H9 (cell line): ENCODE data around the gene AADAC. TPM values are rescaled to one million over a fixed set of nuclear protein-coding genes. Genes with fewer than 3 reads are reported as not detected.

Source experiments
- DNase-seq: peaks from one replicate; pipeline ENCODE4 v3.0.0-alpha.2; 2017
- H2AFZ ChIP-seq: one replicate; pipeline ENCODE4 v1.6.1; 2013; ENCODE audit warnings: mild to moderate bottlenecking, low read length, control low read depth, moderate library complexity
- H2AK5ac ChIP-seq: 2 replicates; pipeline ENCODE4 v1.6.1; 2013; ENCODE audit warnings: low read length, control low read depth, mixed read lengths; ENCODE audit not compliant: insufficient read length
- H2BK120ac ChIP-seq: one replicate; pipeline ENCODE4 v1.6.1; 2013; ENCODE audit warnings: low read depth, mild to moderate bottlenecking, low read length, control low read depth, inconsistent platforms; ENCODE audit not compliant: poor library complexity, severe bottlenecking
- H2BK12ac ChIP-seq: 2 replicates; pipeline ENCODE4 v1.6.1; 2013; ENCODE audit warnings: low read length, control low read depth, mixed read lengths, low read depth; ENCODE audit not compliant: insufficient read length
- H2BK15ac ChIP-seq: 2 replicates; pipeline ENCODE4 v1.6.1; 2013; ENCODE audit warnings: low read depth, low read length, control low read depth
- H2BK20ac ChIP-seq: one replicate; pipeline ENCODE4 v1.6.1; 2013; ENCODE audit warnings: low read depth, mild to moderate bottlenecking, low read length, control low read depth, inconsistent platforms; ENCODE audit not compliant: poor library complexity, severe bottlenecking
- H2BK5ac ChIP-seq: 2 replicates; pipeline ENCODE4 v1.6.1; 2013; ENCODE audit warnings: low read length, control low read depth, mixed read lengths; ENCODE audit not compliant: insufficient read length
- H3K14ac ChIP-seq: 2 replicates; pipeline ENCODE4 v1.6.1; 2013; ENCODE audit warnings: low read length, control low read depth; ENCODE audit not compliant: insufficient read depth
- H3K18ac ChIP-seq: 2 replicates; pipeline ENCODE4 v1.6.1; 2013; ENCODE audit warnings: low read depth, mild to moderate bottlenecking, mixed read lengths, low read length, control low read depth; ENCODE audit not compliant: insufficient read length
- H3K23ac ChIP-seq: 2 replicates; pipeline ENCODE4 v1.6.1; 2013; ENCODE audit warnings: low read length, control low read depth, mixed read lengths, low read depth; ENCODE audit not compliant: insufficient read length
- H3K23me2 ChIP-seq: 2 replicates; pipeline ENCODE4 v1.6.1; 2013; ENCODE audit warnings: low read depth, mild to moderate bottlenecking, mixed read lengths, low read length, control low read depth; ENCODE audit not compliant: insufficient read length, poor library complexity, severe bottlenecking
- H3K27ac ChIP-seq: 2 replicates; pipeline ENCODE4 v1.5.1; 2013; ENCODE audit warnings: low read length, control low read depth, mixed read lengths, low read depth; ENCODE audit not compliant: insufficient read length
- H3K27me3 ChIP-seq: 2 replicates; pipeline ENCODE4 v1.6.1; 2013; ENCODE audit warnings: low read length, control low read depth, inconsistent platforms; ENCODE audit not compliant: insufficient read depth
- H3K4ac ChIP-seq: 2 replicates; pipeline ENCODE4 v1.6.1; 2013; ENCODE audit warnings: low read depth, mild to moderate bottlenecking, control low read depth, inconsistent platforms, low read length, moderate library complexity
- H3K4me1 ChIP-seq: 2 replicates; pipeline ENCODE4 v1.6.1; 2013; ENCODE audit warnings: low read length, control low read depth, inconsistent platforms; ENCODE audit not compliant: insufficient read depth
- H3K4me2 ChIP-seq: 2 replicates; pipeline ENCODE4 v1.6.1; 2013; ENCODE audit warnings: low read length, control low read depth, mixed read lengths; ENCODE audit not compliant: insufficient read length, insufficient read depth
- H3K56ac ChIP-seq: 2 replicates; pipeline ENCODE4 v1.6.1; 2013; ENCODE audit warnings: low read depth, mild to moderate bottlenecking, mixed read lengths, low read length, control low read depth; ENCODE audit not compliant: insufficient read length
- H3K79me1 ChIP-seq: 2 replicates; pipeline ENCODE4 v1.6.1; 2013; ENCODE audit warnings: low read depth, mild to moderate bottlenecking, moderate library complexity, low read length, control low read depth, inconsistent platforms; ENCODE audit not compliant: insufficient read depth, poor library complexity, severe bottlenecking
- H3K79me2 ChIP-seq: 2 replicates; pipeline ENCODE4 v1.6.1; 2013; ENCODE audit warnings: low read length, control low read depth, inconsistent platforms; ENCODE audit not compliant: insufficient read depth
- H3K9ac ChIP-seq: 2 replicates; pipeline ENCODE4 v1.6.1; 2013; ENCODE audit warnings: low read length, control low read depth, mixed read lengths; ENCODE audit not compliant: insufficient read length; ENCODE audit errors: extremely low read depth
- H3K9me3 ChIP-seq: one replicate; pipeline ENCODE4 v1.6.1; 2013; ENCODE audit warnings: low read depth, low read length, inconsistent platforms; ENCODE audit not compliant: control insufficient read depth
- H3T11ph ChIP-seq: one replicate; pipeline ENCODE4 v1.6.1; 2013; ENCODE audit warnings: mild to moderate bottlenecking, low read length, control low read depth, inconsistent platforms
- H4K20me1 ChIP-seq: one replicate; pipeline ENCODE4 v1.6.1; 2013; ENCODE audit not compliant: control insufficient read depth, insufficient read length, insufficient read depth
- H4K5ac ChIP-seq: 2 replicates; pipeline ENCODE4 v1.6.1; 2013; ENCODE audit warnings: low read depth, mild to moderate bottlenecking, mixed read lengths, low read length, control low read depth; ENCODE audit not compliant: insufficient read length
- H4K8ac ChIP-seq: replicated peaks from 2 replicates; pipeline ENCODE4 v1.6.1; 2013; ENCODE audit warnings: low read length, control low read depth, mixed read lengths, low read depth; ENCODE audit not compliant: insufficient read length
- H4K91ac ChIP-seq: 2 replicates; pipeline ENCODE4 v1.6.1; 2013; ENCODE audit warnings: low read depth, mild to moderate bottlenecking, moderate library complexity, mixed read lengths, low read length, control low read depth; ENCODE audit not compliant: insufficient read length
- H3K27ac Mint-ChIP-seq, 3 experiments: 2 replicates in 2 of 3; 3 replicates in 1 of 3; pipeline ENCODE4 v1.8.0; 2020 to 2021; ENCODE audit warnings: mixed read lengths in 3 of 3, mild to moderate bottlenecking in 1 of 3, moderate library complexity in 1 of 3
- H3K27me3 Mint-ChIP-seq: 2 replicates; pipeline ENCODE4 v1.8.0; 2021; ENCODE audit warnings: low read depth, mild to moderate bottlenecking, moderate library complexity, mixed read lengths
- H3K36me3 Mint-ChIP-seq, 3 experiments: 2 replicates in 2 of 3; 3 replicates in 1 of 3; pipeline ENCODE4 v1.8.0; 2020 to 2021; ENCODE audit warnings: low read depth in 3 of 3, mixed read lengths in 3 of 3; ENCODE audit not compliant: insufficient read depth in 1 of 3
- H3K4me1 Mint-ChIP-seq, 2 experiments: 2 replicates each; pipeline ENCODE4 v1.8.0; 2020; ENCODE audit warnings: mixed read lengths in 2 of 2
- H3K4me3 Mint-ChIP-seq, 2 experiments: 2 replicates in 1 of 2; 3 replicates in 1 of 2; pipeline ENCODE4 v1.8.0; 2020 to 2021; ENCODE audit warnings: mild to moderate bottlenecking in 2 of 2, mixed read lengths in 2 of 2, moderate library complexity in 1 of 2
- H3K9me3 Mint-ChIP-seq, 2 experiments: 2 replicates in 1 of 2; 3 replicates in 1 of 2; pipeline ENCODE4 v1.8.0; 2020; ENCODE audit warnings: mild to moderate bottlenecking in 2 of 2, mixed read lengths in 2 of 2, moderate library complexity in 1 of 2
- WGBS: extraction: QIAGEN DNeasy Blood & Tissue Kit; methylation state at CpG from one replicate; pipeline ENCODE4 v1.1.7; 2013; ENCODE audit warnings: missing lambda C conversion rate, low lambda C conversion rate, mixed read lengths; ENCODE audit not compliant: insufficient read length; ENCODE audit errors: extremely low coverage; 5-methylcytosine and 5-hydroxymethylcytosine counted together
- total RNA-seq: library from RNA; stranded (reverse); gene quantifications from 2 replicates; pipeline ENCODE4 v1.2.1, GENCODE V29; 2021
- TF ChIP-seq, protein P1 (sequence below): fragments of 200-600 bp; sonication (generic); conservative IDR thresholded peaks from 3 replicates; pipeline ENCODE4 v1.8.0; 2021; ENCODE audit warnings: antibody characterized with exemption, mild to moderate bottlenecking

AADAC gene
- total RNA-seq, 1 experiment from 2014 or later: not detected

DNA sequence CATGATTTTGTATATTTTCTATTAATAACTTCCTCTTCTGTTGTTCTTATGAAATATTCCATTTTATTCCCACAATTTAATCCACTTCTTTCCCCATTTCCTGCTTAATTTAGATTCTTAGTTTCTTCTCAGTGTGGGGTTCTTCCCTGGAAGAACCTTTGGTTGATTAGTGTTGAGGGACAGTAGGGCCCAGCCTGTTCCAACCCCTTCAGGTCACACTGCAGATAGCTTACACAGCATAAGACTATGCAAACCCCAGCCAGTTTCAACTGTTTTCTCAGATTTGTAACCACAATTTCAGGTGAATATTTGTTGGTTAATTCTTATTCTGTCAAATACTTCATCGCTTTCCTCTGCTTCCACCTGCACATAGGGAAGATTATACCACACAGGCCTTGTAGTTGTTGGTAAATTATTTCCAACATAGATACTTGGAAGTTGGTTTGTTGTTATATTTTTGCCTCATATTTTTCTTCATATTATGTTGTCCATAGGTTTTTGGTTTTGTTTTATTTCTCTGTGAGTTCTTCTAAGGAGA, 45.5 kb upstream of the AADAC start:
- Histone ChIP-seq H3K23me2 (no peaks in the 10 kb centered on the region), H2BK5ac (no peak overlapping the region), H3K79me2 (no peaks in the 10 kb centered on the region), H3K4me2 (no peak overlapping the region), H2AK5ac (no peak overlapping the region), H4K5ac (no peak overlapping the region), H3K23ac (no peak overlapping the region), H4K91ac (no peak overlapping the region), H3K9me3 (no peaks in the 10 kb centered on the region), H3K14ac (no peak overlapping the region), H3K27ac (no peak overlapping the region), H3K79me1 (no peaks in the 10 kb centered on the region), H3K9ac (no peak overlapping the region), H3K18ac (no peak overlapping the region), H3K56ac (no peak overlapping the region), H3K4me1 (no peaks in the 10 kb centered on the region), H4K20me1 (no peaks in the 10 kb centered on the region), H3K27me3 (no peaks in the 10 kb centered on the region), H2BK20ac (no peak overlapping the region), H2BK12ac (no peak overlapping the region), H4K8ac (no peak overlapping the region), H2AFZ (no peak overlapping the region), H3K4ac (no peak overlapping the region), H2BK120ac (no peak overlapping the region), H3T11ph (no peak overlapping the region), H2BK15ac (no peak overlapping the region)
- Mint-ChIP-seq H3K9me3 (peaks cover 0 to 3% of the 10 kb centered on the region in 2 experiments; a peak in 2 of 5 replicates), H3K27me3 (no peaks in the 10 kb centered on the region), H3K4me1 (no peaks in the 10 kb centered on the region), H3K27ac (no peak overlapping the region), H3K4me3 (no peak overlapping the region), H3K36me3 (no peaks in the 10 kb centered on the region)
- no peak for DNase-seq
- TF ChIP-seq, protein P1, sequence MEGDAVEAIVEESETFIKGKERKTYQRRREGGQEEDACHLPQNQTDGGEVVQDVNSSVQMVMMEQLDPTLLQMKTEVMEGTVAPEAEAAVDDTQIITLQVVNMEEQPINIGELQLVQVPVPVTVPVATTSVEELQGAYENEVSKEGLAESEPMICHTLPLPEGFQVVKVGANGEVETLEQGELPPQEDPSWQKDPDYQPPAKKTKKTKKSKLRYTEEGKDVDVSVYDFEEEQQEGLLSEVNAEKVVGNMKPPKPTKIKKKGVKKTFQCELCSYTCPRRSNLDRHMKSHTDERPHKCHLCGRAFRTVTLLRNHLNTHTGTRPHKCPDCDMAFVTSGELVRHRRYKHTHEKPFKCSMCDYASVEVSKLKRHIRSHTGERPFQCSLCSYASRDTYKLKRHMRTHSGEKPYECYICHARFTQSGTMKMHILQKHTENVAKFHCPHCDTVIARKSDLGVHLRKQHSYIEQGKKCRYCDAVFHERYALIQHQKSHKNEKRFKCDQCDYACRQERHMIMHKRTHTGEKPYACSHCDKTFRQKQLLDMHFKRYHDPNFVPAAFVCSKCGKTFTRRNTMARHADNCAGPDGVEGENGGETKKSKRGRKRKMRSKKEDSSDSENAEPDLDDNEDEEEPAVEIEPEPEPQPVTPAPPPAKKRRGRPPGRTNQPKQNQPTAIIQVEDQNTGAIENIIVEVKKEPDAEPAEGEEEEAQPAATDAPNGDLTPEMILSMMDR: no peak
- no CpG with 5 or more reads among the region's 1 CpG for WGBS
